T-helper 2 cell treated with Interferon-gamma antibody and Interleukin-4, amounts not matched to agents 100 ng/mL and 5 ng/mL, for 36 hours (primary cell): Measurements from ENCODE around the gene METAP1D. TPM values are rescaled to one million over a fixed set of nuclear protein-coding genes. Genes with fewer than 3 reads are reported as not detected.

Source experiments
- intact Hi-C: fragments of 100-400 bp; cut with micrococcal nuclease; formaldehyde crosslinking; loops from one replicate; pipeline ENCODE4 v1.15.1; 2023
- total RNA-seq: library from RNA; stranded (reverse); gene quantifications from 2 replicates; pipeline ENCODE4 v1.2.3, GENCODE V29; 2022

The METAP1D gene
- total RNA-seq = 7.1 and 7.7 TPM in 2 replicates

GRCh38 chr2:171999604-172000469 is at the start of gene METAP1D:
METAP1D (plus strand) TSS chr2:171999953; CDS start chr2:171999970, 17 bp downstream.
- intact Hi-C loops = loop anchor here (1.0 to 10.0 kb wide), 4 partner anchors 78 to 555 kb away; partner anchors contain the start of genes DYNC1I2, HAT1, PDK1 and SLC25A12

GRCh38 chr2:171952276-171952675 is 47.5 kb upstream of the METAP1D start:
- intact Hi-C loops = no loop called here

- intact Hi-C loops = no loop called here
Observed at GRCh38 chr2:171952748-171953147, 47.0 kb upstream of the METAP1D start.

- intact Hi-C loops = no loop called here
Observed at GRCh38 chr2:171956135-171956825, 43.5 kb upstream of the METAP1D start.

- intact Hi-C loops = no loop called here
Observed at GRCh38 chr2:171957061-171957460, 42.7 kb upstream of the METAP1D start.

GRCh38 chr2:171958475-171958874 is 41.3 kb upstream of the METAP1D start:
- intact Hi-C loops = no loop called here

- intact Hi-C loops = no loop called here
Observed at GRCh38 chr2:171959998-171960397, 39.8 kb upstream of the METAP1D start.

GRCh38 chr2:171960570-171960969 is 39.2 kb upstream of the METAP1D start:
- intact Hi-C loops = no loop called here

- intact Hi-C loops = no loop called here
Observed at GRCh38 chr2:171963198-171963597, 36.6 kb upstream of the METAP1D start.

GRCh38 chr2:171964308-171964707 is 35.4 kb upstream of the METAP1D start:
- intact Hi-C loops = no loop called here

- intact Hi-C loops = no loop called here
Observed at GRCh38 chr2:171965238-171965637, 34.5 kb upstream of the METAP1D start.

- intact Hi-C loops = no loop called here
Observed at GRCh38 chr2:171965661-171966060, 34.1 kb upstream of the METAP1D start.

- intact Hi-C loops = no loop called here
Observed at GRCh38 chr2:171966235-171966634, 33.5 kb upstream of the METAP1D start.

- intact Hi-C loops = no loop called here
Observed at GRCh38 chr2:171966688-171967087, 33.1 kb upstream of the METAP1D start.

- intact Hi-C loops = no loop called here
Observed at GRCh38 chr2:171968509-171968908, 31.2 kb upstream of the METAP1D start.

GRCh38 chr2:171972329-171972982 is 27.3 kb upstream of the METAP1D start:
- intact Hi-C loops = no loop called here

GRCh38 chr2:171979103-171979502 is 20.6 kb upstream of the METAP1D start:
- intact Hi-C loops = no loop called here

- intact Hi-C loops = loop anchor here (1.0 kb wide), 1 partner anchor 33 kb away; no protein-coding TSS in a partner anchor
Observed at GRCh38 chr2:171983924-171984323, 15.8 kb upstream of the METAP1D start.

- intact Hi-C loops = no loop called here
Observed at GRCh38 chr2:171985076-171985475, 14.7 kb upstream of the METAP1D start.

GRCh38 chr2:171986778-171987177 is 13.0 kb upstream of the METAP1D start:
- intact Hi-C loops = no loop called here

GRCh38 chr2:171991027-171991426 is 8.7 kb upstream of the METAP1D start:
- intact Hi-C loops = loop anchor here (10.0 kb wide), 1 partner anchor 564 kb away; the partner anchor contains the start of gene PDK1

GRCh38 chr2:171995586-171995985 is 4.2 kb upstream of the METAP1D start:
- intact Hi-C loops = loop anchor here (10.0 kb wide), 1 partner anchor 559 kb away; the partner anchor contains the start of gene PDK1
